ENCODE data around the gene ZBP1.

The ZBP1 gene

GRCh38 chr20:57598491-57598890 lies 21.7 kb downstream of the ZBP1 start:
- DNase-seq (ENCODE audit: low read depth) = no peak

DNA sequence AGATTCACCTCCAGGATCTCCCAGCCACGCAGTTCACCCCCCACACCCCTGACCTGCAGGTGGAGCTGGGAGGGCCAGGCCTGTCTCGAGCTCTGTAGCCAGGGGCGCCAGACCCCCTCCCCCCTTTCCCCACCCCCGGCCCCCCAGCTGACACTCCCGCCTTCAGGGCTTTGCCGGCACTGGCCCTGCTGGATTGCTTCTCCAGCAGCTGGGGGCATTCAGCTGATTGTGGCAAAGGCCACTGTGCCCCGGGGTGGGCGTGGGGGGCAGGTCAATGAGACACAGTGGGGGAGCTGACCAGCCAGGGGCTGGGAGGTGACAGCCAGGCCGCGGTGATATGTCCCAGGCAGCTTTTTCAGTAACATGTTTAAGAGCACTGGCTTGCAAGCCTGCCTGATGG lies 22.2 kb downstream of the ZBP1 start:
- DNase-seq (ENCODE audit: low read depth) = no peak

DNA sequence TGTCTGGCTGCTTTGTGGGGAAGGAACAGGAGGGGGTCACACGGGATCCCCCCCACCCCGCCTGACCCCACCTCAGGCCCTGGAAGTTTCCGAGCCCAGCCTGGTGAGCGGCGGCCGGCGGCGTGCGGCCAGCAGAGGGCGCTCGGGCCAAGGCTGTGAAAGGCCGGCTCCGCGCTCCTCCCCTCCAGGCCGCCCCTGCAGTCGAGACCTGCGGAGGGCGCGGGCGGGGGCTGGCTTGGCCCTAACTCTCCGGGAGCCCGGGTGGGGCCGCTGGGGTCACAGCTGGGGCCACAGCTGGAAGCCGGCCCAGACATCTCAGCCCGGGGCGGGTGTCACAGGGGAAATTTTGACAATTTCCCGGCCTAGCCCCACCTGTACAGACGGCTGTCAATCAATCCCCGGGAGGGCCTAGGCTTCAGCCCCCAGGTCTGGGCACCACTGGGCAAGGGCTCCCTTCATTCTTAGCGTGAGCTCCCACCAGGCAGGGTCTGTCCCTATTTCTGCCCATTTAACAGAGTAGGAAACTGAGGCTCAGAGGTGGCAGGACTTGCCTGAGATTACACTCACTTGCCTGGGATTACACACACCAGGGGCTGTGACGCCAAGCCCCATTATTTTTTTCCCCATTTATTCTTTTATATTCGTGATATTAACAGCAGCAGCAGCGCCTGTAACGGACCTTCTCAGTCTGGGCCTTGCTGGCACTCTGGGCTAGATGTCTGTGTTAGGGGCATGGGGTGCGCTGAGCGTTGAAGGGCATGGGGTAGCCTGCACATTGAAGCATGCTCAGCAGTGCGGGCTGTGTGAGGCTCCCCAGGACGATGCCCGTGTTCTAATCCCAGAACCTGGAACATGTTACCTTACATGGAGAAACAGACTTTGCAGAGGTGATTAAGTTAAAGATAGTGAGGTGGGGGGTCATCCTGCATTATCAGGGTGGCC lies 23.0 kb downstream of the ZBP1 start:
- peak; percentile 63 for DNase-seq (ENCODE audit: low read depth)

- DNase-seq (ENCODE audit: low read depth) = no peak
Observed at GRCh38 chr20:57596358-57596757, 23.9 kb downstream of the ZBP1 start.

GRCh38 chr20:57595041-57596030 lies 24.9 kb downstream of the ZBP1 start:
- no peak for DNase-seq (ENCODE audit: low read depth)

DNA sequence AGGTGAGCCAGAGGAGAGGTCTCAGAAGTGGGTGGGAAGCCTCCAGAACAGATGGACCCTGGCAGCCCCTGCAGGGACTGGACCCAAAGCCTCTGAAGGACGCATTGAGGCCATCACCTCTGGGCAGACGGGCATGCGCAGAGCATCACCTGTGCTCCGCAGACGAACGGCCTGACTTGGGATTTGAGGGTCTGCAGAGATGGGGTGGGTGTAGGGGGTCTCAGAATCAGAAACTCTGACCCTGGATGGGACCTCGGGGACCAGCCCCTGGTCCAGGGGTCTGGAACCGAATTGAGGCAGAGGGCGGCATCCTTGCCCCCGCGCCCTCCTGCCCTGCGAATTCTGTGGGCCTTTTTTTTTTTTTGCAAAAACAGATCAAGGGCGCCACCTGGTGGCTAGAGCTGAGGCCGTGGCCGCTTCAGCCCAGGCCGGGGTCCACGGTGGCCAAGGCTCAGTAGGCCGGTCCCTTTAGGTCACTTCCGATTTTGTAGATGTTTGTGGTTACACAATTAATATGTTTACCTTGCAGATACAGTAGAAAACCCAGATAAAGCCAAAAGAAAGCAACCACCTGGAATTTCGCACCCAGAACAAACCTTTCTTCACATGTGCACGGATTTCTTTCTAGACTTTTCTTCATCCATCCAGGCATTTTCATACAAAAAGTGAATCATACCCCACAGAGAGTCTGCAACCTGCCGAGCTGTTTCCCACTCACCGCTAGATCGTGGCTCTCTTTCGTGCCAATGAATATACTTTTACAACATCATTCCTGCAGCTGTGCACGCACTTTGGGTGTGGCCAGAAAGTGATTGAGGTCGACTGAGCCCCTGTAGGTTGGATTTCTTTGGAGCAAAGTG lies 25.9 kb downstream of the ZBP1 start:
- peak; percentile 27 for DNase-seq (ENCODE audit: low read depth)

- DNase-seq (ENCODE audit: low read depth) = no peak
Observed at GRCh38 chr20:57593134-57593886, 26.9 kb downstream of the ZBP1 start.

- no peak for DNase-seq (ENCODE audit: low read depth)
Observed at GRCh38 chr20:57592263-57593092, 27.7 kb downstream of the ZBP1 start.

DNA sequence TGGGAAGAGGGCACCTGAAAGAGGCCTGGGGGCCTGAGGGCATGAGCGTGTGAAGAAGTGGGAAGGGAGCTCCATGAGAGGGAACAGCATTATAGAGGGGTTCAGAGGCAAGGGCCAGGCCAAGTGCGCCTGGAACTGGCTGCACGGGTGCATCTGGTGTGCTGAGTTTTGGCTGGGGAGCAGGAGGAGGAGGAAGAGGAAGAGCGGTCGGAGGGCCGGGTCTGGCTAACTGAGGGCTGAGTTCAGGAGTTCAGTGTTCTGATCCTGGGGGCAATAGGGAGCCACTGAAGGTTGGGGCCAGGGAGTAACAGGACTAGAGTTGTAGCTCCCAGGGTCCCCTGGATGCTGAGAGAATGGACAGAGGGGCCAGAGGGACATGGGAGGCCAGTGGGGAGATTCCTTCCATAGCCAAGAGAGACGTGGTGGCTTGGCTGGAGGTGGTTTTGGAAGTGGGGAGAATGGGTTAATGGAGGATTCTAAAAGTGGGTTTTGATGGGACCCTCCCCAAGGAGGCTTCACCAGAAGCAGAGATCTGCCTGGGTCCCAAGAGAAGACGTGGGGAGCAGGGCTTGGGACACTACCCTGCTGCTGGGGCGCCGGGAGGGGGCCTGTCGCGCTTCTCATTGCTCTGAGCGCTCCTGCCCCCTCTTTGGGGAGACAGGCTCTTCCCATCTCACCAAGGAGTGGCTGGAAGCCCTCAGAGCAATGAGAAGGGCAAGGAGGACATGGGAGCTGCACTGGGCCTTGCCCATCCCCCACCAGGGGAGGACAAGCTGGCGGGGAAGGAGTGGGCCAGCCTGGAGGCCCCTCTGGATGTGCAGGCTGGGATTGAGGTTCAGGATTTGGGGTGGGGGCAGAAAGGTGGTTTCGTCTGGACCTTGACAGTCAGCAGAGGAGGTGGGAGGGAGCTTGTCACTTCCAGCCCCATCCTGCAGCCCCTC lies 28.7 kb downstream of the ZBP1 start:
- no peak for DNase-seq (ENCODE audit: low read depth)

- DNase-seq (ENCODE audit: low read depth) = no peak
Observed at GRCh38 chr20:57590485-57591288, 29.5 kb downstream of the ZBP1 start.

DNA sequence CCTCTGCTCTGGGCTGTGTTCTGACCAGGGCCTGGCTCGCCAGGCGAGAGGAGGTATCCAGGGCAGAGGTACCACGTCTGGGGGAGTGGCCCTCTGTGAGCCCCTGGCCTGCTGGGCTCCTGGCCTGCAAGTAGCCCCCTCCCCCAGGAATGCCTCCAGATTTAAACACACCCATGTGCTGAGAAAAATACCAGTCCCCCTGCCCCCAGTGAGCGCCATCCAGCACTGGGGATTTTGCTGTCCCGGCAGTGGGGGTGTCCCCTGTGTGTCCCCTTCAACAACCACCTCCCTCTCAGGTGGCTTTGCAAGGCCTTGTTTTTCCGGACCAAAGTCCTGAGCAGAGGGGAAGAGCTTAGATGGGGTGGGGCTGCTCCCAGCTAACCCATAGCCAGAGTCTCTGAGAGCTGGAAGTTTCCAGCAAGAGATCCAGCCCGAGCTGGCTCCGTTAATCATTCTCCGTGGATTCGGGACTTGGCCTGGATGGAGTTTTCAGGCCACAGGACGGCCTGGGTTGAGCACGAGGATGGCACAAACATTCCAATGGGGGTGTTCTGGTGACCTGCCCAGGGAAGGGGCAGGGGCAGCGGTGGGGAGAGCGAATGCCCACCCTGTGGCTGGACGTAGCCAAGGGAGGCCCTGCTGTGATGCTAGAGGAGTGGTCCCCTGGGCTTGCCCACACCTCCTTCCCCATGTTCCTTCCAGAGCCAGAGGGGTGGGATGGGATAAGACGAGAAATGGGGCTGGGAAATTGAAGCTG lies 30.3 kb downstream of the ZBP1 start:
- DNase-seq (ENCODE audit: low read depth) = no peak

DNA sequence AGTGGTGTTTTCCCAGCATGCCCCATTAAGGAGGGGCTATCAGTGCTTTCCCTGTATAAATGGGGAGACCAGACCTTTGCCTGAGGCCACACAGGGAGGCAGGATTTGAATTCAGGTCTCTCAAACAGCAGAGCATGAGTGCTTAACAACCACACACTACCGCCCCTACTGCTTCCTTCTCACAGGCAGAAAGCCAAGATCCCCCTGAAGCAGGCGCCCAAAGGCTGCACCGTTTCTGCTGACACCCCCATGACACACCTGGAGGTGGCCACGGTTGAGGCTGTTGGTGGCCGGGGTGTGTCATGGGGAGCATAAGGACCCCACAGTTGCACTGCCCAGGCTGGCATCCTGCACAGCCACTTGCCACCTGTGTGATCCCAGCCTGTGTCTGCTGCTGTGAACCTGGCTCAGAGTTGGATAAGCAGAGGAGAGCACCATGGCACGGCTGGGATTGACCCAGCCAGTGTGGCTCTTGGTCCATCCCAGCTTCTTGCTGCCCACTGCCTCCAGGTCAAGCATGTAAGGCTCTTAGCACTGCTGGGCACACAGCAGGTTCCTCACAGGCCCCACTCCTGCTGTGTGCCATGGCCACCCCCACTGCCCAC lies 31.0 kb downstream of the ZBP1 start:
- no peak for DNase-seq (ENCODE audit: low read depth)

DNA sequence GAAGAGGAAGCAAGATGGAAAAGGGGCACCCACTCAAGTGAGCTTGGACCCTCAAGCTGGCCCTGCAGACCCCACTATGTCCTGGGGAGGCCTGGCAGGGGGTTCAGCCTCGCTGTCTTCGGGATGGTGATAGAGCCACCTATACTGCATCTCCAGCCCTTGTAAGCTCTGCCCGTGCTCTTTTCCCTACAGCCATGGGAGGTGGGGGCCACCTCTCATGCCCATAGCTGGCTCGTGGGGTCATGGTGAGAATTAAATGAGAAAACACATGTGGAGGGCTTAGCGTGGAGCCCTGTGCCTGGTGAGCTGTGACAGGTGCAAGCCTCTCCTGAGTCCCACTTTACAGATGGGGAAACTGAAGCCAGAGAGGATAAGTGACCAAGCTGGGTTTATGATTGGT lies 31.6 kb downstream of the ZBP1 start:
- DNase-seq (ENCODE audit: low read depth) = no peak

DNA sequence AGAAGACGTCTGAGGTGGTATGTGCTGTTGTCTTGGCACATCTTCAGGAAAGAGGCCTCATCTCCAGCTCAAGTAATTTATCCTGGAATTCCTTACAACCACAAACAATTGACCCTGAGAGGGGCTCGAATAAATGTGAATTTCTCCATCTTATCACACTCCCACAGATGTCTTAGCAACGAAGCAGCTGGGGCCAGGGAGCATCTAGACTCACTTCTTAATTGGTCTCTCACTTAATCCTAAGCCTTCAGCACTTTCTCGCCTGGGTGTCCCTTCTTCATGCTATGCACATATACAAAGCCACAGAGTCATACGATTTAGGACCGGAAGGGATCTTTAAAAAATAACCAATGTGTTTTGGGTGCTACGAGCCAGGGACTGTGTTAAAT lies 32.2 kb downstream of the ZBP1 start:
- no peak for DNase-seq (ENCODE audit: low read depth)

DNA sequence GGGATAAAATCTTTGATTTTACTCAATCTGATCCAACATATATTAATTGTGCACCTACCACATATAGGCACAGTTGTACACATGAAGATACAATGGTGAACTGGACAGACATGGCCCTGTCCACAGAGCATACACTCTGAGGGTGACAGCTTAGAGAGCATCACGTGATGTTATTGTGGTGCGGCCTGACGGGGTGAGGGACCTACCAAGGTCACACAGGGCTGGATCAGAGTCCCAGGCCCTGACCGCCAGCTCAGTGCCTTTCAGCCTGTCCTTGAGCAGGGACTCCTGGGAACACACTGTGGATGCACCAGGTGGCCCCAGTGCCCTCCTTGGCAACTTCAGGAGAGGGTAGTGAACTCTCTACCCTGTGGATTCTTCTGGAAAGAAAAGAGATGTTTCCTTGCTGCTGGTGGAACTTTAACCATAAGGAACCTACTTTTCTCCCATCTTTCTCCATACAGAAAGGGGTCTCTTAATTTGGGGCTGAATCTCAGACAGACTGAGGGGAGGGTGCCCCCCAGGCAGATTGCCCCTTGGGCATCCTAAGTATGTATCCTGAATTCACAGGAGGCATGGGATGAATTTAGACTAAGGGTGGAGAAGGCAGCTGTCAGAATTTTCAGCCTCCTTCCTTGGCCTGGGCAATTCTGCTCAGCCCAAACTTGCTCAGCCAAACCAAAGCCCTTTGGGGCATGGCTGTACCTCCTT lies 32.8 kb downstream of the ZBP1 start:
- DNase-seq (ENCODE audit: low read depth) = no peak

DNA sequence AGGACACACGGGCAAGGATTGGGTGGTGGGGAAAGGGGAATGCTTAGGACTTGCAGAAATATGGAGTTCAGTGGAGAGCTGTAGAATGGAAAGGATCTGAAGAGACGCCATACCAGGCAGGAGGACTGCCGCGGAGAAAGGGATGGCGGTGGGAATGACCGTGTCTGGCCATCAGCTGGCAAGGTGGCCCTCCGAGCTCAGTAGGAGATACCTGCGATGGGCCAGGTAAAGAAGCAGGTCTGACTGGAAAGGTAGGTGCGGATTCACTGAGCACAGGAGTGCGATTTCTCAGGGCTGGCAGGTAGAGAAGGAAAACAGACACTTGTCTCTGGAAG lies 33.3 kb downstream of the ZBP1 start:
- DNase-seq (ENCODE audit: low read depth) = no peak

All from activated gamma-delta T cell treated with anti-CD3 and anti-CD28 coated beads, Interleukin-2, amount 50 U/mL, for 16 hours (primary cell).